Ascending aorta (tissue), 2 donors: Measurements from ENCODE around the gene SULT1A3. TPM values are rescaled to one million over a fixed set of nuclear protein-coding genes. Genes with fewer than 3 reads are reported as not detected.
"Not testable (repeated sequence)": the region's sequence is repeated elsewhere in the genome, so short reads cannot be mapped to it uniquely, and the experiment has no call there.

Source experiments
- DNase-seq, 2 donors: peaks; one replicate each; pipeline ENCODE4 v3.0.0-alpha.2; 2019; ENCODE audit warnings: low spot score in 2 of 2
- H3K27ac ChIP-seq, 2 donors: fragments of 200-600 bp; sonication (generic); one replicate each; pipeline ENCODE4 v1.5.1; 2016 to 2017; ENCODE audit warnings: mild to moderate bottlenecking in 1 of 2
- H3K27me3 ChIP-seq: fragments of 200-600 bp; sonication (generic); one replicate; pipeline ENCODE4 v1.5.1; 2017
- H3K36me3 ChIP-seq, 2 donors: fragments of 200-600 bp; sonication (generic); one replicate each; pipeline ENCODE4 v1.5.1; 2016
- H3K4me1 ChIP-seq, 2 donors: fragments of 200-600 bp; sonication (generic); one replicate each; pipeline ENCODE4 v1.5.1; 2016 to 2017; ENCODE audit warnings: mild to moderate bottlenecking in 1 of 2
- H3K4me3 ChIP-seq, 2 donors: fragments of 200-600 bp; sonication (generic); one replicate each; pipeline ENCODE4 v1.5.1; 2016 to 2017; ENCODE audit warnings: mild to moderate bottlenecking in 1 of 2
- H3K9me3 ChIP-seq, 2 donors: fragments of 200-600 bp; sonication (generic); one replicate each; pipeline ENCODE4 v1.5.1; 2016
- CTCF ChIP-seq, 3 experiments: fragments of 200-600 bp in 2 of 3; fragments of 450-650 bp in 1 of 3; sonication (generic) in 2 of 3; IDR thresholded peaks; one replicate each; pipeline ENCODE4 v1.5.1; 2016 to 2019; ENCODE audit warnings: antibody characterized with exemption in 3 of 3, mild to moderate bottlenecking in 1 of 3, moderate library complexity in 1 of 3
- intact Hi-C: fragments of 100-400 bp; cut with DNase I; formaldehyde crosslinking; loops from one replicate; pipeline ENCODE4 v1.15.1; 2023
- total RNA-seq: library from RNA; depleted of rRNA; stranded (reverse); fragments of >200 nt; gene quantifications from one replicate; pipeline ENCODE4 v1.1.0, GENCODE V29; 2016

The SULT1A3 gene
- total RNA-seq = 14.8 TPM

GRCh38 chr16:30199049-30199448 lies at the start of gene SULT1A3:
SULT1A3 (plus strand) TSS chr16:30199255; CDS start chr16:30200729, 1,474 bp downstream.
- intact Hi-C loops, H3K4me3 ChIP-seq, H3K4me1 ChIP-seq, DNase-seq, H3K9me3 ChIP-seq, H3K36me3 ChIP-seq, H3K27me3 ChIP-seq, H3K27ac ChIP-seq: not testable (repeated sequence)

GRCh38 chr16:30151091-30151490 lies 48.0 kb upstream of the SULT1A3 start:
- peaks cover 0 to 8% of the 10 kb centered on the region in 2 donors for H3K9me3 ChIP-seq
- H3K27me3 ChIP-seq = no peaks in the 10 kb centered on the region
- H3K4me1 ChIP-seq = no peaks in the 10 kb centered on the region
- H3K36me3 ChIP-seq = no peaks in the 10 kb centered on the region
- intact Hi-C loops = no loop called here
- no peak overlapping the region for H3K4me3 ChIP-seq
- no peak overlapping the region for H3K27ac ChIP-seq
- no peak for DNase-seq
- TF ChIP-seq CTCF (IDR thresholded peaks at IDR 0.05) = no peak

GRCh38 chr16:30152517-30152916 lies 46.5 kb upstream of the SULT1A3 start:
- no peak for DNase-seq
- peaks cover 0 to 8% of the 10 kb centered on the region in 2 donors for H3K9me3 ChIP-seq
- no peaks in the 10 kb centered on the region for H3K36me3 ChIP-seq
- H3K4me3 ChIP-seq = no peak overlapping the region
- TF ChIP-seq CTCF (IDR thresholded peaks at IDR 0.05) = no peak
- H3K27ac ChIP-seq = no peak overlapping the region
- no peaks in the 10 kb centered on the region for H3K27me3 ChIP-seq
- H3K4me1 ChIP-seq = no peaks in the 10 kb centered on the region
- intact Hi-C loops = no loop called here

- TF ChIP-seq CTCF (IDR thresholded peaks at IDR 0.05) = no peak
- Histone ChIP-seq H3K4me3 (no peak overlapping the region), H3K27me3 (no peaks in the 10 kb centered on the region), H3K4me1 (no peaks in the 10 kb centered on the region), H3K27ac (no peak overlapping the region), H3K36me3 (no peaks in the 10 kb centered on the region), H3K9me3 (no peaks in the 10 kb centered on the region)
- no peak for DNase-seq
- intact Hi-C loops = no loop called here
Observed at GRCh38 chr16:30155188-30155587, 43.9 kb upstream of the SULT1A3 start.

GRCh38 chr16:30157214-30157613 lies 41.8 kb upstream of the SULT1A3 start:
- no peaks in the 10 kb centered on the region for H3K27me3 ChIP-seq
- H3K36me3 ChIP-seq = no peaks in the 10 kb centered on the region
- H3K4me1 ChIP-seq = no peaks in the 10 kb centered on the region
- H3K4me3 ChIP-seq = no peak overlapping the region
- intact Hi-C loops = no loop called here
- no peak overlapping the region for H3K27ac ChIP-seq
- no peak for DNase-seq
- TF ChIP-seq CTCF (IDR thresholded peaks at IDR 0.05) = no peak
- no peaks in the 10 kb centered on the region for H3K9me3 ChIP-seq

- Histone ChIP-seq H3K4me3 (no peak overlapping the region), H3K27ac (no peak overlapping the region), H3K4me1 (no peaks in the 10 kb centered on the region), H3K27me3 (no peaks in the 10 kb centered on the region), H3K9me3 (no peaks in the 10 kb centered on the region), H3K36me3 (no peaks in the 10 kb centered on the region)
- no peak for DNase-seq
- no peak for TF ChIP-seq CTCF (IDR thresholded peaks at IDR 0.05)
- intact Hi-C loops = no loop called here
Observed at GRCh38 chr16:30163538-30163937, 35.5 kb upstream of the SULT1A3 start.
